TTC549 (cell line): ENCODE results near the gene LTB4R.
"Not testable (repeated sequence)": the region's sequence is repeated elsewhere in the genome, so short reads cannot be mapped to it uniquely, and the experiment has no call there.

ENCODE experiments used
- FAIRE-seq: peaks from 2 replicates; lab custom pipeline; 2012; peaks lifted over from hg19 to GRCh38; lab: Jason Lieb, UNC

The LTB4R gene

DNA sequence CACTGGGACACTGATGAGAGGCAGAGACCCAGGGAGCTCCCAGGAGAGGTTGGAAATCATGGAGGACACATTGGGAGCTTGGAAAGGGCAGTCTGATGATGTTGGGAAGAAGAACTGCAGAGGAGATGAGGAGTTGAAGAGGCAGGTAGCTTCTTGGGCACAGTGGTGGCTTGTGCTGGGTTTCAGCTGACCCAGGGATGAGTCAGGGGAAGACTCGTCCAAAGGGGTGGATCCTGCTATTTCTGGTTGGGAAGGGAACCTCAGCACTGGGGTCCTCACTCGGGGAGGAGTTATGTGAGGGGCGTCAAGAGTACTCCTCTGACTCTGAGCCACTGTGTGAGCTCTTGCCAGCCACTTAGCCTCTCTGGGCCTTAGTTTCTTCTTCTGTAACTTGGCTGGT lies 12.0 kb downstream of the LTB4R start:
- FAIRE-seq: no peak

DNA sequence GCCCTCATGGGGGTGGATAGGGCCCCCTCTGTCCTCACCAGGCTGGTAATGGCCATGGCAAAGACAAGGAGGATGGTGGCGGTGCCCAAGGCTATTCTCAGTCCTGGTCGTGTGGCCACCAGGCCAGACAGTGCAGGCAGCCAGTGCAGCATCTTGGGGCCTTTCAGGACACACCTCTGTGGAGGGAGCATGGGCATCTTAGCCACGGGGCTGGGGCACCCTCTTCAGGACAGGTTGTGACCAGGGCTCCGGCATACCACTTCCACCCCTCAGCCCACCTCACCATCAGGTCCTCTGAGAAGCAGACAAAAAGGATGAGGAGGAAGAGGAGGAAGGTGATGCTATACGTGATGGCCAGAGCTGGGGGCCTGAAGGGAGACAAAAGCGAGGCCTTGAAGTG lies 12.7 kb downstream of the LTB4R start:
- FAIRE-seq: no peak

DNA sequence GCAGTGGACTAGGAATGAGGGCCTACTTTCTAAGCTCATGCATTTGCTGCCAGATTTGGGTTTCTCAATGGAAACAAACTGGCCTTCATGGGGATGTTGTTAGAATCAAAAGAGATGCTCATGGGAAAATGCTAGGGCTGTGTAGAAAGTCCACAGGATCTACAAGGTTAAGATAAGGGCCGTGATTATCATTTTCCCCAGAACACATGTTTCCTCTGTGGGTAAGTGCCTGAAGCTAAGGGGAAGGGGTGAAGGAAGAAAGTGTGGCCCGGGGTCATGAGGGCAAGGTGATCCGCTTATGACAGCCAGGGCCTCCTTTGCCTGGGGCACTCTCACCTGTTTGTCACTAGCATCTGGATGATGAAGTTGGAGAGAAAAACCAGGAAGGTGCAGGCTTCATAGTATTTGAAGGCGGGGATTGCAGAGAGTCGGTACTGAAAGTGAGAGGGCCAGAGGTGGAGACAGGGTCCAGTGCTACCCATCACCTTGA lies 13.8 kb downstream of the LTB4R start:
- FAIRE-seq: no peak

DNA sequence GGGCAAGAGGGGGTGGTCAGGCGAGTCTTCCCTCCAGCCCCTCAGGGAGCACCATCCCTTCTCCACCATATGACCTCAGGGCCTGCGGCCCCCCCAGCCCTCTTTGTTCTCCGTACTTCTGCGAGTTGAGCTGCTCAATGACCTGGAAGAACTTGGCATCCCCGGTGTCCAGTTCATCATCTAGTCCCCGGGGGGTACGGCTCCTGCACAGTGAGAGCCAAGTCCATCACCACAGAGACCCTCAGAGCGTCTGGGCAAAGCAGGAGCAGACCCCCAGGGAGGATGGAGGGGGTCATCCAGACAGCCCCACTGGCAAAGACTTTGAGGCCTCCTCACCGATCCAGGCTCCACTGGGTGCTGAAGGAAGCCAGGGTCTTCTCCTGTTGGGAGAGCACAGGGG lies 14.7 kb downstream of the LTB4R start:
- no peak for FAIRE-seq

DNA sequence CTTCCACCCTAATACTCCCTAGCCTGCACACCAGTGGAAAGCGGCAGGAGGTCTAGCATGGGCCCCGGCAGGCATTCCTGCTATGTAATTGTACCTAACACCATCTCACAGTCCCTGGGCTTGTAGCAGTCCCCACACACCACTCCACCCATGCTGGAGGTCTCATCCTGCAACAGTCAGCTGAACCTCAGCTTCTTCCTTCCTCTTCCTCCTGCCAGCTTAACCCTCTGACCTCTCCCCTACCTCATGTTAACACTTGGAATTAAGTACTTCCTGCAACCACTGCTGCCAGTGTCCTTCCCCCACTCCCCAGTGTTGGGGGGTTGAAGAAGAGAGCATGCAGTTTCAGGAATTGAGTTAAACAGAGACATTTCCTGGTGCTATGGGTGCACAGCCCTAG lies 16.0 kb downstream of the LTB4R start:
- no peak for FAIRE-seq

DNA sequence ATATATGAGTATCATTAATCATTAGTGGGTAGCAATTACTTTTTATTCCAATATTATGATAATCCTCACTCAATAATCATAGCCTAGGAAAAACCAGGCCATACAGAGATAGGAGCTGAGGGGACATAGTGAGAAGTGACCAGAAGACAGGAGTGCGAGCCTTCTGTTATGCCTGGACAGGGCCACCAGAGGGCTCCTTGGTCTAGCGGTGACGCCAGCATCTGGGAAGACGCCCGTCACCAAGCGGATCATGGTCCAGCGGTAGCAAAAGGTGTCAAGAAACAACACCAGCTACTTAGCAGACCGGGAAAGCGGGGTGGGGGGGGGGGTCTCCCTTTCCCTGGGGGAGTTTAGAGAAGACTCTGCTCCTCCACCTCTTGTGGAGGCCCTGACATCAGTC lies 16.6 kb downstream of the LTB4R start:
- not testable (repeated sequence) for FAIRE-seq

DNA sequence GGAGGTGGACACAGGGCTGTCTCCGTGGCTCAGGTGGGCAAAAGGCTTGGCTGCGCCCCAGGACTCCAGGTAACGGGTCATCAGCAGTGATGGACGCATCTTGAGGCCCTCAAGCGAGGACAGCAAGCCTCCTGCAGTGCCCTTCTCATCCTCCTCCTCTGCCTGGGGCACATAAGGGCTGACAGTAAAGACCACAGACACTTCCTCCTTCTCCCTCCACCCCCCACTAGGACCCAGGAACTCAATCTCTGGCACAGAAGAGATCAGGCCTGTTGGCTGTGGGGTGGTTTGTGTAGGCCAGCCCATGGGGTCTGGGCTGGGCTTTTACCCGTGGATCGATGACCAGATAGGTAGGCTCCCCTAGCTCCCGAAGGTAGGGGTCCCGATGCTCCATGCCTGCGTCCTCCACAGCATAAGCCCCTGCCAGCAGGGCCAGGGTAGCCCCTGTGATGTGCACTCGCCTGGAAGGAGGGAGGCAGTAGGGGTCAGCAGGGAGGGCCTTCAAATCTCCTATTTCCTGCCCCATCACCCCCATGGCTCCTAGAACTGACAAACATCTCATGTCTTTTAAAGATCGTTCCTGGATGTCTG lies 17.9 kb downstream of the LTB4R start:
- FAIRE-seq: no peak

DNA sequence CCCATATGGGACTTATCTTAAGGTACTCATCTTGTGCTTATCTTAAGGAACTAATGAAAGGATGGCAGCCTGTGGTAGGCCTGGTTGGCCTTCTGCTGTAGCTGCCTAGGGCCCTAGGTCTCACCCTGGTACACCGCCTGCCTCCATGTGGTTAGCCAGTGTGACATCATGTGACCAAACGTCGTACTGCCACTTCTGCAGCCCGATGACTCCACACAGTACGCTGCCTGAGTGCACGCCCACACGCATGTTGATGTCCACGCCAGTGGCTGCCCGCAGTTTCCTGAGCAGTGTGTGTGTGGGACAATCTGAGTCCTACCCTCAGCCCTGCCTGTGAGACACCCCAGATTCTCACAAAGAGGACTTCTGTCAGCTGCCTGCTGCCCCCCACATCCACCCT lies 18.4 kb downstream of the LTB4R start:
- no peak for FAIRE-seq

DNA sequence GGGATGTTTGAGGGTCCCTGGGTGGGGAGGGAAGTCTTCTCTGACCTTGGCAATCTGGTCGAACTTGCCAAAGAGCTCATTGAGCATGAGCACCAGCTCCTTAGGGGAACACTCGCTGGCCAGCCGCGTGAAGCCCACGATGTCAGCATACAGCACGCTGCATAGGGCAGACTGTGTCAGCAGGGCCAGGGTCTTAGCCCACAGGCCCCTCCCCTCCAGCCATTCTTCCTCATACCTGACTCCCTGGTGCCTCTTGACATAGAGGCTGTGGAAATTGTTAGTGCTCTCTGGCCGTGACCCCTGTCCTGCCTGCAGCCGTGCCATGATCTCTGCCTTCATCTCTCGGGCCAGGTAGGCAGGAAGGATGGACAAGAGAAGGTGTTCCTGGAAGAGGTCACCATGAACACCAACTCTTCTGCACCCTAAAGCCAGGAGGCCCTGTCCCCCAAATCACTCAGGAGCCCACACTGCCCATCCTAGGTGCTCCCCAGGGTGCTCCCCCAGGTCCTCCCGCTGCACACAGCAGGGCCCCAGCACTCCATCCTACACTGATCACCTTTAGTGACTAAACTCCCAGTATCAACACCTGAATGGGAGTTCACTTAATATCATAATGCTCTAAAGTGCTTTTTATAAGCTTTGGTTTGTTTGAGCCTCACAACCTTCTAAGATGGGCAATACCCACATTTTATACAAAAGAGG lies 19.8 kb downstream of the LTB4R start:
- no peak for FAIRE-seq

DNA sequence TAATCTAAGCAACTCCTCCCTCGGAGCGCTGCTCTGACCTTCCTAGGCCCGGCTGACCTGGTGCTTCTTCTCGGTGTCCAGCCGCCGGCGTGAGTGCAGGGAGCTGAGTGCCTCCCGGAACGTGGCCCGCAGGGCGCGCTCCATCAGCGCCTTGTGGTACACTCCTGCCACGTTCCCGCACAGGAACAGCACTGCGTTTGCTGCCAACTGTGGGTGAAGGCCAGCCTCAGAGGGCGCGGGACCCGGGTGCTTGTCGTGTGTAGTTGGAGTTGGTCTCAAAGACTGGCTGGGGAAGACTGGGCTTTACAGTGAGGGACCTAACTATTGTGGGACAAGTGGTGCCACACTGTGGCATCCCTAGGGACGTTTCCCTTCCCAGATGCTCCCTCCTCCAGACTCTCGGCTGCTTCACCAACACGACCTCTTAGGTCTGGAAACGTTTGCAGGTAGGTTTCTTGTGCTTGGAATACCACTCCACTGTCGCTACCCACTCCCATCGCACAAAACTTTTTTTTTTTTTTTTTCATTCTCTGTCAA lies 20.5 kb downstream of the LTB4R start:
- FAIRE-seq: no peak

DNA sequence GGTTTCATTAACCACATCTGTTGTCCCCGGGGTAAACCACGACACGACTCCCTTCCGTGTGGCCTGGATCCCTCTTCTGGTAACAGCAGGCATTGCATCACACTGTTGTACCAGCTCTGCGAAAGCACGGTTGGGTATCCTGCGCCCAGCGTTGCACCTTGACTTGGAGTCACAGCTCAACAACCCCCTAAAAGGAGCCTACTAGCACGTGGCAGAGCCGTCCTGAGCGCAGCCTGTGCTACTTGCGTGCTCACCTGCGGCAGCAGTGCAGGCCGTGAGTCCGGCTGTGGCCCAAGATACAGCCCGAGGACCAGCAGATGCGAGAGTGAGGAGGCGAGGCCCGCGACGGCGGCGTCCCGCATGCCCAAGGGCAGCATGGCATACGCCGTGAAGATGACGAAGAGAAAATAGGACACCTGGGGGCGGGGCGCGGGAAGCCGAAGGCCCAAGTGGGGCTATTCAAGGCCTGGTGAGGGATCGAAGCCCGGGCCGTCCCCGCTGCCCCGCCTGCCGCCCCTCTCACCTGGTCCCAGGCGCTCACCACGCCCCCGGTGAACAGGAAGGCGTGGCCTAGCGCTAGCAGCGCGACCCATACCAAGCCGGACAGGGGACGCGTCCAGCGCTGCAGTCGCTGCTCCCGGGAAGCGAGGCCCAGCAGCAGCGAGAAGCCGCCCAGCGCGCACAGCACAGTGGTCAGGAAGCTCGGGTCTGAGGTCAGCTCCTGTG lies 21.1 kb downstream of the LTB4R start:
- FAIRE-seq: no peak

DNA sequence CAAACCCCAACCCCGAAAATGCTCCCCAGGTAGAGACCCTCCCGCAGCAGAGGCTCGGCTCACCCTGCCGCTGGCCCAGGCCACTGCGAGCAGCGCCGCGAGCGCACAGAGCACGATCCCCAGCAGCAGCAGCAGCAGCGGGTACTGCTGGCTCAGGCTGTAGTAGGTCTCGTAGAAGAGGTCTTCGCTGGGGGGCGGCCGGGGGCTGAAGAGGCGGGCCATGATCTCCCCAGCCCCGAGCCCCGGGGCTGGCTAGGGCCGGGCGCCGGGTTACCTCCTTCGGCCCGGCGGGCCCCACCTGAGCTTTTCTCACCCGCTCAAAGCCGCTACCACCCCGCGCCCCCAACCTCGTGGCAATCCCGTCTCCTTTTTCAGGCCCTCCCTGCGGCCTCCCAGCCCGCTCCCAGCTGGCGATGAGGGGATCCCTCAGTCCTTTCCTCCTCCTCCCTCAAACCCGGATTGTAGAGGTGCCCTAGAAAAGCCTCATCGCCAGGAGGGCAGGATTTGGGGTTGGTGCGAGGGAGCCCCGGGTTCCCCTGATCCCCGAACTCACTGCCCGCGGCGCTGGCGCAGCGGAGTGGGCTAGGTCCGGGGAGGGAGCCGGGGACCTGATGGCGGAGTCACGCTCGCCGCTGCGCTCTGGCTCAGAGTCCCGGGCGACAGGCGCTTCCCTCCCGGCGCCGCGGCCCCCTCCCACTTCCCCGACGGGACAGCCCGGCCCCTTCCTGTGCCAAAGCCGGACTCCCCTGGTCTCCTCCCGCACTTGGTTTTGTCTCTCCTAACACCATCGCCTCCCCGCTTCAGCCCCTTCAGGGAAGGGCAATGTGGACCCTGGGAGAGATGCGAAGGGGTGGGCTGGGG lies 23.4 kb downstream of the LTB4R start, which contains the start of gene ADCY4:
Gene ADCY4 (minus strand): TSS at position 641 of the 861 bp plus-strand sequence. CDS start 419 bp downstream, at position 222.
- FAIRE-seq: no peak

DNA sequence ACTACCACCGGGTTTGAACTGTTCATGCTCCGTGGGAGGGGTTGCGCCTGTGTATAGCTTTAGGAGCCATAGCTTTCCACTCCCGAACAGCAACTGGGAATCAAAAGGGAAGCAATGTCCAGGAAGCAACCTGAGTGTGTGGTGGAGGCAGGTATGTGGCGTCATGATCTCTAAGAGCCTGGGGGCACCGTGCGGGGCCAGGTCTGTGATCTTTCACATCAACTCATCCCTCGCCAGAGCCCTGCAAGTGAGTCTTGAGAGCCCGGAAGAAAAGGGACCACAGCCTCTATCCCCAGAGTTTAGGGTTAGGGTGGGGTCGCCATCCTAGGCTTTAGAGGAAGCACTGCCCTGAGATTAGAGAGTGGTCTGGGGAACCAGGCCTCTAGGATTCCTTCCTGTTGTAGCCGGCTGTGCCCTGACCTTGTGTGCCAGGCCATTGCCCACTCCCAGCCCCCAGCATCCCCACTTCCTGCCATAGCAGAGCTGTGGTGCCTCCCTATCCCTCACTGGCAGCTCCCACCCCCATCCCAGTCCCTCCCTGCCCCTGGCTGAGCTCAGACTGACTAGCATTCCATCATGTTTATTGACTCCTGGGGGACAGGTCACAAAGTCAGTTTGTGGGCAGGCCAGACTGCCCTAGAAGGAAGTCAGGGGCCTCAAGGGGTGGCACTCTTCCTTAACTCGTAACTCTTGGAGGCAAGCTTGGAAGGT lies 24.3 kb downstream of the LTB4R start:
- no peak for FAIRE-seq

DNA sequence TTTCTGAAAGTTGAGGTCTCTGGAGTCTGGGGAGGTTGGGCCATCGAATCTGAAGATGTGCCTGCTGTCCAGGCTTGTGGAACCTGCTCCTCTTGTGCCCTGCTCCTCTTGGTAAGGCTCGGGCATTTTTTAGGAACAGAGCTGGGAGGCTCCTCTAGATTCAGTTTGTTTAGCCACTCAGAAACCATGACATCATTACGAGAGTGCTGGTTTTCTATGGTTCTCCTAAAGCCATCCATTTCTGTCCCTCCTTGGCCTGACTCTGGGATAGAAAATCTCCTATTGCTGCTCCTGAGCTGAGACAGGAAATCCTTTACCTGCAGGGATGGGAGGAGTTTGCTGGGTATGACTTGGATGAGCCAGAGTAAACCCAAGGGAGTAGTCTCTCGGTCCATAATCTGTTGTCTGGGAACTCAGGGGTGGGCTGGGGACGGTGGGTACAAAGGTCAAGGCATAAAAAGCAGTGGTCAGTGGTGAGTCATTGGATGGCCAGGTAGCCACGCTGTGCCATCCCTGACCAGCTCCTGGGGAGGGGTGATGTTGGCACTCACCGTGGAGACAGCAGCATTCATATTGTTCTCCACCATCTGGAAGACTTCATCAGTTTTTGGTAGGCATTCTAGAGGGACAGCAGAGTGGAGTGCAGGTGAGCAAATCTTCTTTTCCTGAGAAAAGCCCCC lies 26.0 kb downstream of the LTB4R start:
- FAIRE-seq: no peak

DNA sequence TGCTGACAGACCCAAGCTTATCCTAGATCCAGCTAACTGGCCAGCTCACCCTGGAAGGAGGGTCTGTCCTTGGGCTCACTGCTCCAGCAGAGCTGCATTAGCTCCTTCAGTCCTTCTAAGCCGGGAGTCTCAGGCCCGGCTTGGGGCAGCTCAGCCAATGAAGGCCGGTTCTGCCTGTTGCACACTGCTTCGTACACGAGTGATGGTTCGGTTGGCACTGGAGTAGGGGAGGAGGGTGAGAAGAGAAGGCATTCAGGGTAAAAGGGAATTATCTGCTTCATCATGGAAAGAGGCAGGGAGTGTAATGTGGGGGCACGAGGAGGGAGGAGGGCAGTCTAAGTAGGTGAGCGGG lies 26.5 kb downstream of the LTB4R start:
- no peak for FAIRE-seq

DNA sequence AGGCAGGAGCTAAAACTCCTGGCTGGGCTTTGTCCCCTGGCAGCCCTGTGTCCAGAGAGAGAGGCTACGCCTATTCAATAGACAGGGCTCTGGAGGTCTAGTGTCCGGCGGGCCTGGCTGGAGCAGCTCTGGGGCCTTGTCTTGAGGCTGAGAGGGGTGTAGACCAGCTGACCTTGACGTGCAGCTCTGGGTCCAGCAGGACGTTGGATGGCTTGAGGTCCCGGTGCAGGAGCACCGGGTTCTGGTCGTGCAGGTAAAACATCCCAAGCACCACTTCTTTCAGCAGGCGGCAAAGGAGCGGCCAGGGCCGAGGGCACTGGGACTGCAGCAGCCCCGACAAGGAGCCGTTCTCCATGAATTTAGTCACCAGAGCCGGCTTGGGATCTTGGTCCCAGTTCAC lies 27.5 kb downstream of the LTB4R start:
- no peak for FAIRE-seq

DNA sequence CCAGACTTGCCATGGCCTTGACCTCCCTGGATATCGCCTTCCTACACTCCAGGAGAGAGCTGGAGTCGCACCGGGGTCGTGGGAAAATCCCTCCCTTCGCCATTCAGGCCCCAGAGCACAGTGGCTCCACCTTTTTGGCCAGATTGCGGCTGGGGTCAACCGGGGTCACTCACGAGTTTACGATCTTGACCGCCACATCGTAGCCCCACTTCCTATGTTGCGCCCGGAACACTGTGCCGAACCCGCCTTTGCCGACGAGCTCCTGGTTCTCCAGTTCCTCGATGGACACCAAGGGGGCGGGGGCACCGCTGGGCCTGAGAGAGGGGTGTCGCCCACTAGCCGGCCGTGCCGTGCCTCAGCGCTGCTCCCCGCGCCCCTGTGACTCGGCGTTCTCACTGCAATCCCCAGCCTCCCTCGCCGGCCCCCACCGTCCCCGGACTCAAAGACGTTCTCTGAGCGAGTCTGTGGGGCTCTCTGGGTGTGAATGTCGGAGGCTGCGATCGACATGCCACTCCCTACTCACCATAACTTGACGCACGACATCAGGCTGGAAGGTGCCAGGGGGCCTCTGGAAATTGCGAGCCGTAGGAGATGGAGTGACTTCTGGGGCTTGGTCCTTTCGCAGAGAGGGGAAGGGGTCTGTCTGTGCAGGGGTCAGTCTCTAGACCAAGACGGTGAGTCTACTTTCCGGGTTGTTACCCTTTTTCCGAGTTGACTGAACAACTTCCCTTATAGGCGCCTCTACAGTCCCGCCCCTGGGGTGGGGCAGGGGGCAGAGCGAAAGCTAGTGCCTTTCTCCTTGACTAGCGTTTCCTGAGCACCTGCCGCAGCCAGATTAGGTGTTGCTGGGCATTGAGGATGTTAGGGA lies 28.2 kb downstream of the LTB4R start, which contains the start of gene RIPK3:
Gene RIPK3 (minus strand): TSS at position 708 of the 868 bp plus-strand sequence. CDS start 165 bp downstream, at position 543.
- no peak for FAIRE-seq

DNA sequence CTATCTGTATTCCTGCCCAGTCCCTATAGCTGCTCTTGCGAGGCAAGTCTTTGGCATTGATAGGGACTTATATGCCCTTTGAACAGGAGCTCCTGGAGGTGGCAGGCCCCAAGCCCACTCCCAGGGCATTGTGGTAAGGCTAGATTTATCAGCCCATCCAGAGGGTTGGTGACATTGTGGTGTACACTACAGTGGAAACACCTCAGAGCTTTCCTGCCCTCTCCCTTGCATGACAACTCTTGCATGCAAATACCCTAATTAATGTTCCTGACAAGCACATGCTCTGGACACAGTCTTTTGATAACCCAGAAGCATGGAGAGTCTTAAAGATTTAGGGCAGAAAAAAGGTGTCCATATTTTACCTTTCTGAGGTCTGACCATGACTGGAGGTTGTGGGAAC lies 29.3 kb downstream of the LTB4R start:
- FAIRE-seq: no peak

DNA sequence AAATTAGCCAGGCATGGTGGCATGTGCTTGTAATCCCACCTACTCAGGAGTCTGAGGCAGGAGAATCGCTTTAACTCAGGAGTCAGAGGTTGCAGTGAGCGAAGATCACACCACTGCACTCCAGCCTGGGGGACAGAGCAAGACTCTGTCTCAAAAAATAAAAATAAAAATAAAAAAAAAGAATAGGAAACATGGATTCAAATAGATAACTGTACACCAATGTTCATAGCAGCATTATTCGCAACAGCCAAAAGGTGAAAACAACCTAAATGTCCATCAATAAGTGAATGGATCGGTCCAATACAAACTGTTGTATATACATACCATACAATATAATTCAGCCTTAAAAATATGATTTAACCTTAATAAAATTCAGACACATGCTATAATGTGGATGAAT lies 31.6 kb downstream of the LTB4R start:
- FAIRE-seq: no peak
